ENCODE measurements around the gene CKLF.

The CKLF gene

GRCh38 chr16:66517586-66518263 lies 34.7 kb upstream of the CKLF start:
- H3K27me3 ChIP-seq (ENCODE audit: control insufficient read depth in 1 of 2, insufficient read depth in 1 of 2, low read length in 2 of 2), result no peaks in the 10 kb centered on the region
- peak overlapping the region; percentile 85 for H2AK5ac ChIP-seq (ENCODE audit: low read length, severe bottlenecking)
- H3K4ac ChIP-seq (ENCODE audit: low read depth in 1 of 2, low read length in 2 of 2), result peak overlapping the region; percentile 12 to 89
- H3K4me2 ChIP-seq (ENCODE audit: low read length, poor library complexity, severe bottlenecking), result no peak overlapping the region
- H3K36me3 ChIP-seq (ENCODE audit: control insufficient read depth in 1 of 2, insufficient read depth in 2 of 2, low read depth in 1 of 2, low read length in 2 of 2), result peaks cover 29% of the 10 kb centered on the region in 2 experiments
- H2BK120ac ChIP-seq (ENCODE audit: low read depth, low read length), result peak overlapping the region; percentile 87
- H3K4me1 ChIP-seq (ENCODE audit: control insufficient read depth, insufficient read depth, low read depth, low read length), result peaks cover 54% of the 10 kb centered on the region
- peak overlapping the region in 1 of 2 experiments; percentile 29 for H3K14ac ChIP-seq (ENCODE audit: low read length in 2 of 2)
- H4K91ac ChIP-seq (ENCODE audit: low read length), result peak overlapping the region; percentile 79
- H3K4me3 ChIP-seq (ENCODE audit: insufficient read depth in 1 of 2, low read depth in 1 of 2, low read length in 2 of 2), result peak overlapping the region in 1 of 2 experiments; percentile 45
- no peak for DNase-seq
- peak overlapping the region; percentile 97 for H2BK5ac ChIP-seq (ENCODE audit: low read depth, low read length, poor library complexity, severe bottlenecking)
- peak overlapping the region; percentile 2 for H2BK15ac ChIP-seq (ENCODE audit: low read depth, poor library complexity, severe bottlenecking)
- peak overlapping the region; percentile 87 to 93 for H3K18ac ChIP-seq (ENCODE audit: low read depth in 1 of 2, low read length in 2 of 2)
- 93% methylated on average over 8 of the region's 8 CpGs for WGBS
- H2AFZ ChIP-seq (ENCODE audit: low read depth, low read length), result no peak overlapping the region
- H3K79me1 ChIP-seq (replicated peaks; ENCODE audit: low read length, poor library complexity, severe bottlenecking), result peaks cover 19% of the 10 kb centered on the region
- peak overlapping the region; percentile 98 for H3K27ac ChIP-seq (ENCODE audit: low read length, poor library complexity, severe bottlenecking)
- no peaks in the 10 kb centered on the region for H3K9me3 ChIP-seq (ENCODE audit: control insufficient read depth, low read length)
- peak overlapping the region; percentile 77 for H3K9ac ChIP-seq (ENCODE audit: low read length)
- H2BK12ac ChIP-seq (ENCODE audit: low read length in 2 of 2), result peak overlapping the region; percentile 81 to 94
- H3K23ac ChIP-seq (ENCODE audit: low read length in 2 of 2), result no peak overlapping the region
- peak overlapping the region; percentile 93 for H4K8ac ChIP-seq (ENCODE audit: low read length)

GRCh38 chr16:66519482-66520373 lies 32.6 kb upstream of the CKLF start:
- Histone ChIP-seq H2AK5ac (ENCODE audit: low read length, severe bottlenecking) (peak overlapping the region; percentile 51), H2BK5ac (ENCODE audit: low read depth, low read length, poor library complexity, severe bottlenecking) (no peak overlapping the region), H3K18ac (ENCODE audit: low read depth in 1 of 2, low read length in 2 of 2) (peak overlapping the region in 1 of 2 experiments; percentile 76), H4K8ac (ENCODE audit: low read length) (peak overlapping the region; percentile 22), H2BK120ac (ENCODE audit: low read depth, low read length) (peak overlapping the region; percentile 59), H2BK12ac (ENCODE audit: low read length in 2 of 2) (peak overlapping the region; percentile 28 to 84), H3K79me1 (replicated peaks; ENCODE audit: low read length, poor library complexity, severe bottlenecking) (peaks cover 15% of the 10 kb centered on the region), H4K91ac (ENCODE audit: low read length) (peak overlapping the region; percentile 65), H3K23ac (ENCODE audit: low read length in 2 of 2) (no peak overlapping the region), H3K27me3 (ENCODE audit: control insufficient read depth in 1 of 2, insufficient read depth in 1 of 2, low read length in 2 of 2) (no peaks in the 10 kb centered on the region), H2BK15ac (ENCODE audit: low read depth, poor library complexity, severe bottlenecking) (no peak overlapping the region), H3K14ac (ENCODE audit: low read length in 2 of 2) (no peak overlapping the region), H3K27ac (ENCODE audit: low read length, poor library complexity, severe bottlenecking) (no peak overlapping the region), H2AFZ (ENCODE audit: low read depth, low read length) (no peak overlapping the region), H3K4me2 (ENCODE audit: low read length, poor library complexity, severe bottlenecking) (no peak overlapping the region), H3K9ac (ENCODE audit: low read length) (no peak overlapping the region), H3K4me1 (ENCODE audit: control insufficient read depth, insufficient read depth, low read depth, low read length) (peaks cover 45% of the 10 kb centered on the region), H3K4me3 (ENCODE audit: insufficient read depth in 1 of 2, low read depth in 1 of 2, low read length in 2 of 2) (no peak overlapping the region), H3K36me3 (ENCODE audit: control insufficient read depth in 1 of 2, insufficient read depth in 2 of 2, low read depth in 1 of 2, low read length in 2 of 2) (peaks cover 30 to 32% of the 10 kb centered on the region in 2 experiments), H3K4ac (ENCODE audit: low read depth in 1 of 2, low read length in 2 of 2) (no peak overlapping the region), H3K9me3 (ENCODE audit: control insufficient read depth, low read length) (no peaks in the 10 kb centered on the region)
- no peak for DNase-seq
- WGBS, result 97% methylated on average over 11 of the region's 11 CpGs

DNA sequence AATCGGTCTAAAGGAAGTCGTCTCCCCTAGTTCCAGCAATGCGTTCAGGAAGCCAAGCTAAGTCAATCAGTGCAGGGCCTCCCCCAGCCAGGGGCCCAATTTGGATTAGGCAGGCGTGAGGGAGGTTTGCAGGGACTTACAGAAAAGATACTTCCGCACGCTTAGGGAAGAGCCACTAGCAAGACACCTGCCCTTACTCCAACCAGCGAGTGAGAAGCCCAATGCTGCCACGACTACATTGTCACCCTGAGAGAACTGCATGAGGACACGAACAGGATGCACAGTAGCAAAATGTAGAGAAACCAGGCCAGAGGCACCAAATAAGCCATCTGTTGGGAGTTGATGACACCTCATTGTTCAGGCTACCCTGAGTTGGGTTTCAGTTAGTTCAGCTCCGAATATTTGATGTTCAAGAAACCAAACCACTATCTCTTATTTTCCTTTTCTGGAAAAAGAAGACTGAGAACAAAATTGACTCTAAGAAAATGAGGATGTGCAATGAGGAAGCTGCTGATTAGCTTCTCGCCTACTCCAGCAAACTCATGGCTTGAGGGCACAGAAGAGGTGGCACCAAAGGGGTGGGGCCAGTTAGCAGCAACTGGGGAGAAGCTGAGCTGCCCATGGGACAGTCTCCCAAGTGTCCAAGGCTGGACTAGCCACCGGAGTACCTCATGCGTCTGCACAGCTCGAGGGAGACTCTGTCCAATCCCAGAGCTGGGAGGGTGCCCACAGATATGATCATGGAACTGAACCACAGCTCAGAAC lies 31.8 kb upstream of the CKLF start:
- Histone ChIP-seq H2BK5ac (ENCODE audit: low read depth, low read length, poor library complexity, severe bottlenecking) (no peak overlapping the region), H3K27me3 (ENCODE audit: control insufficient read depth in 1 of 2, insufficient read depth in 1 of 2, low read length in 2 of 2) (no peaks in the 10 kb centered on the region), H3K4ac (ENCODE audit: low read depth in 1 of 2, low read length in 2 of 2) (no peak overlapping the region), H3K4me2 (ENCODE audit: low read length, poor library complexity, severe bottlenecking) (no peak overlapping the region), H3K4me3 (ENCODE audit: insufficient read depth in 1 of 2, low read depth in 1 of 2, low read length in 2 of 2) (no peak overlapping the region), H3K4me1 (ENCODE audit: control insufficient read depth, insufficient read depth, low read depth, low read length) (peaks cover 41% of the 10 kb centered on the region), H3K27ac (ENCODE audit: low read length, poor library complexity, severe bottlenecking) (peak overlapping the region; percentile 19), H3K9me3 (ENCODE audit: control insufficient read depth, low read length) (no peaks in the 10 kb centered on the region), H2AK5ac (ENCODE audit: low read length, severe bottlenecking) (peak overlapping the region; percentile 99), H2BK15ac (ENCODE audit: low read depth, poor library complexity, severe bottlenecking) (no peak overlapping the region), H3K79me1 (replicated peaks; ENCODE audit: low read length, poor library complexity, severe bottlenecking) (peaks cover 15% of the 10 kb centered on the region), H3K9ac (ENCODE audit: low read length) (no peak overlapping the region), H4K8ac (ENCODE audit: low read length) (no peak overlapping the region), H2AFZ (ENCODE audit: low read depth, low read length) (no peak overlapping the region), H2BK12ac (ENCODE audit: low read length in 2 of 2) (peak overlapping the region in 1 of 2 experiments; percentile 88), H4K91ac (ENCODE audit: low read length) (peak overlapping the region; percentile 44), H3K23ac (ENCODE audit: low read length in 2 of 2) (no peak overlapping the region), H3K18ac (ENCODE audit: low read depth in 1 of 2, low read length in 2 of 2) (peak overlapping the region in 1 of 2 experiments; percentile 69), H3K36me3 (ENCODE audit: control insufficient read depth in 1 of 2, insufficient read depth in 2 of 2, low read depth in 1 of 2, low read length in 2 of 2) (peaks cover 32 to 36% of the 10 kb centered on the region in 2 experiments), H2BK120ac (ENCODE audit: low read depth, low read length) (no peak overlapping the region), H3K14ac (ENCODE audit: low read length in 2 of 2) (no peak overlapping the region)
- 94% methylated on average over 12 of the region's 14 CpGs for WGBS
- DNase-seq, result no peak
